Measurements from ENCODE around the gene PPM1D.

DNA sequence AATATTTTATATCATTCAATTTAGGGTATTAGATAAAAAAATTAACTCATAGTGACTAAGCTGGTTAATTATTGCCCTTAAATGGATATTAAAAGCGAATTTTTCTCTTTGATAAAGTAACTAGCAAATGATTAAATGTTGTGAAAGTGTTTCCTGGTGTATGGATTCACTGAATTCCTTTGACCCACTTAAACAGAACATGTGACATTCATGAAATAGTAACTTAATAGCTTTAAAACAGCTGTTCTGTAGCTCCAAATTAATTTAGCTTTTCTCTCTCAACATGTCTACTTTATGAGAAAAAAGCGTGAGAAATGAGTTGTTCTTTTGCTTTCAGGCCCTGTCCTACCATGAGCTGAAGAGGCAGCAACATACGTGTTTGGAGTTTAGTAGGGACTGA is 37.6 kb upstream of the PPM1D start:
- TF ChIP-seq CREB1 (IDR thresholded peaks at IDR 0.05; ENCODE audit: low read depth) (no peak), RAD21 (IDR thresholded peaks at IDR 0.05; ENCODE audit: low read depth) (no peak), EP300 (IDR thresholded peaks at IDR 0.05; ENCODE audit: borderline replicate concordance) (no peak), TAF1 (IDR thresholded peaks at IDR 0.05; ENCODE audit: low read depth) (no peak), YY1 (IDR thresholded peaks at IDR 0.05; ENCODE audit: low read depth) (no peak)
- TF ChIP-seq, protein P1, sequence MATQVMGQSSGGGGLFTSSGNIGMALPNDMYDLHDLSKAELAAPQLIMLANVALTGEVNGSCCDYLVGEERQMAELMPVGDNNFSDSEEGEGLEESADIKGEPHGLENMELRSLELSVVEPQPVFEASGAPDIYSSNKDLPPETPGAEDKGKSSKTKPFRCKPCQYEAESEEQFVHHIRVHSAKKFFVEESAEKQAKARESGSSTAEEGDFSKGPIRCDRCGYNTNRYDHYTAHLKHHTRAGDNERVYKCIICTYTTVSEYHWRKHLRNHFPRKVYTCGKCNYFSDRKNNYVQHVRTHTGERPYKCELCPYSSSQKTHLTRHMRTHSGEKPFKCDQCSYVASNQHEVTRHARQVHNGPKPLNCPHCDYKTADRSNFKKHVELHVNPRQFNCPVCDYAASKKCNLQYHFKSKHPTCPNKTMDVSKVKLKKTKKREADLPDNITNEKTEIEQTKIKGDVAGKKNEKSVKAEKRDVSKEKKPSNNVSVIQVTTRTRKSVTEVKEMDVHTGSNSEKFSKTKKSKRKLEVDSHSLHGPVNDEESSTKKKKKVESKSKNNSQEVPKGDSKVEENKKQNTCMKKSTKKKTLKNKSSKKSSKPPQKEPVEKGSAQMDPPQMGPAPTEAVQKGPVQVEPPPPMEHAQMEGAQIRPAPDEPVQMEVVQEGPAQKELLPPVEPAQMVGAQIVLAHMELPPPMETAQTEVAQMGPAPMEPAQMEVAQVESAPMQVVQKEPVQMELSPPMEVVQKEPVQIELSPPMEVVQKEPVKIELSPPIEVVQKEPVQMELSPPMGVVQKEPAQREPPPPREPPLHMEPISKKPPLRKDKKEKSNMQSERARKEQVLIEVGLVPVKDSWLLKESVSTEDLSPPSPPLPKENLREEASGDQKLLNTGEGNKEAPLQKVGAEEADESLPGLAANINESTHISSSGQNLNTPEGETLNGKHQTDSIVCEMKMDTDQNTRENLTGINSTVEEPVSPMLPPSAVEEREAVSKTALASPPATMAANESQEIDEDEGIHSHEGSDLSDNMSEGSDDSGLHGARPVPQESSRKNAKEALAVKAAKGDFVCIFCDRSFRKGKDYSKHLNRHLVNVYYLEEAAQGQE (IDR thresholded peaks at IDR 0.05; ENCODE audit: low read depth): no peak
- TF ChIP-seq, protein P2, sequence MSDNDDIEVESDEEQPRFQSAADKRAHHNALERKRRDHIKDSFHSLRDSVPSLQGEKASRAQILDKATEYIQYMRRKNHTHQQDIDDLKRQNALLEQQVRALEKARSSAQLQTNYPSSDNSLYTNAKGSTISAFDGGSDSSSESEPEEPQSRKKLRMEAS (IDR thresholded peaks at IDR 0.05): no peak
